ENCODE data around the gene TESK2.

DNA sequence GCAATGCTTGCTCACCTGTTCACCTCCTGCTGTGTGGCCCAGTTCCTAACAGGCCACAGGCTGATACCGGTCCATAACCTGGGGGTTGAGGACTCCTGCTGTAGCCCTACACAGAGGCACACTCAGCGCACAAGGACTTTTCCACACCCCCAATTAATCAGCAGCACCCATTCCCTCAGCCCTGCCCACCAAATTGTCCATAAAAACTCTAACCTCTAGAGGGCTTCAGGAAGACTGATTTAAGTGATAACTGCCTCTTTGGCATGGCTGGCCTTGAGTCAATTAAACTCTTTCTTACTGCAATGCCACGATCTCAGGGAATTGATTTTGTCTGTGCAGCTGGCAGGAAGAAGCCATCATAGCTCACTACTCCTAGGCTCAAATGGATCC is 79.5 kb downstream of the TESK2 start:
- TF ChIP-seq, protein P1, sequence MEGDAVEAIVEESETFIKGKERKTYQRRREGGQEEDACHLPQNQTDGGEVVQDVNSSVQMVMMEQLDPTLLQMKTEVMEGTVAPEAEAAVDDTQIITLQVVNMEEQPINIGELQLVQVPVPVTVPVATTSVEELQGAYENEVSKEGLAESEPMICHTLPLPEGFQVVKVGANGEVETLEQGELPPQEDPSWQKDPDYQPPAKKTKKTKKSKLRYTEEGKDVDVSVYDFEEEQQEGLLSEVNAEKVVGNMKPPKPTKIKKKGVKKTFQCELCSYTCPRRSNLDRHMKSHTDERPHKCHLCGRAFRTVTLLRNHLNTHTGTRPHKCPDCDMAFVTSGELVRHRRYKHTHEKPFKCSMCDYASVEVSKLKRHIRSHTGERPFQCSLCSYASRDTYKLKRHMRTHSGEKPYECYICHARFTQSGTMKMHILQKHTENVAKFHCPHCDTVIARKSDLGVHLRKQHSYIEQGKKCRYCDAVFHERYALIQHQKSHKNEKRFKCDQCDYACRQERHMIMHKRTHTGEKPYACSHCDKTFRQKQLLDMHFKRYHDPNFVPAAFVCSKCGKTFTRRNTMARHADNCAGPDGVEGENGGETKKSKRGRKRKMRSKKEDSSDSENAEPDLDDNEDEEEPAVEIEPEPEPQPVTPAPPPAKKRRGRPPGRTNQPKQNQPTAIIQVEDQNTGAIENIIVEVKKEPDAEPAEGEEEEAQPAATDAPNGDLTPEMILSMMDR (IDR thresholded peaks at IDR 0.05; ENCODE audit: poor library complexity, severe bottlenecking): no peak
- TF ChIP-seq TAF1 (IDR thresholded peaks at IDR 0.05; ENCODE audit: low read depth): no peak
- no peak for TF ChIP-seq POLR2AphosphoS5 (IDR thresholded peaks at IDR 0.05)
- no peak for TF ChIP-seq EZH2 (IDR thresholded peaks at IDR 0.05; ENCODE audit: borderline replicate concordance, insufficient read depth, low read length, poor library complexity, severe bottlenecking)
- TF ChIP-seq, protein P2, sequence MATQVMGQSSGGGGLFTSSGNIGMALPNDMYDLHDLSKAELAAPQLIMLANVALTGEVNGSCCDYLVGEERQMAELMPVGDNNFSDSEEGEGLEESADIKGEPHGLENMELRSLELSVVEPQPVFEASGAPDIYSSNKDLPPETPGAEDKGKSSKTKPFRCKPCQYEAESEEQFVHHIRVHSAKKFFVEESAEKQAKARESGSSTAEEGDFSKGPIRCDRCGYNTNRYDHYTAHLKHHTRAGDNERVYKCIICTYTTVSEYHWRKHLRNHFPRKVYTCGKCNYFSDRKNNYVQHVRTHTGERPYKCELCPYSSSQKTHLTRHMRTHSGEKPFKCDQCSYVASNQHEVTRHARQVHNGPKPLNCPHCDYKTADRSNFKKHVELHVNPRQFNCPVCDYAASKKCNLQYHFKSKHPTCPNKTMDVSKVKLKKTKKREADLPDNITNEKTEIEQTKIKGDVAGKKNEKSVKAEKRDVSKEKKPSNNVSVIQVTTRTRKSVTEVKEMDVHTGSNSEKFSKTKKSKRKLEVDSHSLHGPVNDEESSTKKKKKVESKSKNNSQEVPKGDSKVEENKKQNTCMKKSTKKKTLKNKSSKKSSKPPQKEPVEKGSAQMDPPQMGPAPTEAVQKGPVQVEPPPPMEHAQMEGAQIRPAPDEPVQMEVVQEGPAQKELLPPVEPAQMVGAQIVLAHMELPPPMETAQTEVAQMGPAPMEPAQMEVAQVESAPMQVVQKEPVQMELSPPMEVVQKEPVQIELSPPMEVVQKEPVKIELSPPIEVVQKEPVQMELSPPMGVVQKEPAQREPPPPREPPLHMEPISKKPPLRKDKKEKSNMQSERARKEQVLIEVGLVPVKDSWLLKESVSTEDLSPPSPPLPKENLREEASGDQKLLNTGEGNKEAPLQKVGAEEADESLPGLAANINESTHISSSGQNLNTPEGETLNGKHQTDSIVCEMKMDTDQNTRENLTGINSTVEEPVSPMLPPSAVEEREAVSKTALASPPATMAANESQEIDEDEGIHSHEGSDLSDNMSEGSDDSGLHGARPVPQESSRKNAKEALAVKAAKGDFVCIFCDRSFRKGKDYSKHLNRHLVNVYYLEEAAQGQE (IDR thresholded peaks at IDR 0.05; ENCODE audit: borderline replicate concordance): no peak
- no peak for TF ChIP-seq RAD21 (conservative IDR thresholded peaks at IDR 0.05)

Measured in neural cell (in vitro differentiated cells).